T-helper 22 cell (primary cell): Measurements from ENCODE around the gene SLC4A1AP.

Experiments used
- DNase-seq: peaks from one replicate; pipeline ENCODE4 v3.0.0-alpha.2; 2020; ENCODE audit warnings: low read depth

Gene SLC4A1AP

GRCh38 chr2:27720004-27720551, 56.4 kb downstream of the SLC4A1AP start:
- DNase-seq, result no peak

- DNase-seq, result no peak
Observed at GRCh38 chr2:27721335-27721734, 57.6 kb downstream of the SLC4A1AP start.

GRCh38 chr2:27721884-27722485, 58.3 kb downstream of the SLC4A1AP start:
- no peak for DNase-seq

- no peak for DNase-seq
Observed at GRCh38 chr2:27723372-27724144, 59.9 kb downstream of the SLC4A1AP start.

- no peak for DNase-seq
Observed at GRCh38 chr2:27724191-27724590, 60.5 kb downstream of the SLC4A1AP start.

GRCh38 chr2:27724905-27725701, 61.4 kb downstream of the SLC4A1AP start:
- no peak for DNase-seq

- no peak for DNase-seq
Observed at GRCh38 chr2:27727257-27727656, 63.6 kb downstream of the SLC4A1AP start.

- no peak for DNase-seq
Observed at GRCh38 chr2:27728081-27728858, 64.6 kb downstream of the SLC4A1AP start.

GRCh38 chr2:27729198-27729597, 65.5 kb downstream of the SLC4A1AP start:
- no peak for DNase-seq

- no peak for DNase-seq
Observed at GRCh38 chr2:27729614-27730013, 65.9 kb downstream of the SLC4A1AP start.

GRCh38 chr2:27730261-27730662, 66.6 kb downstream of the SLC4A1AP start:
- DNase-seq, result no peak

GRCh38 chr2:27730980-27731691, 67.4 kb downstream of the SLC4A1AP start:
- DNase-seq, result no peak

GRCh38 chr2:27734305-27734704, 70.6 kb downstream of the SLC4A1AP start:
- no peak for DNase-seq

- DNase-seq, result no peak
Observed at GRCh38 chr2:27735263-27735904, 71.7 kb downstream of the SLC4A1AP start.

GRCh38 chr2:27736031-27736889, 72.6 kb downstream of the SLC4A1AP start:
- no peak for DNase-seq

- DNase-seq, result no peak
Observed at GRCh38 chr2:27736890-27737204, 73.2 kb downstream of the SLC4A1AP start.

- DNase-seq, result no peak
Observed at GRCh38 chr2:27737676-27738348, 74.1 kb downstream of the SLC4A1AP start.

GRCh38 chr2:27738349-27739057, 74.8 kb downstream of the SLC4A1AP start:
- no peak for DNase-seq

- no peak for DNase-seq
Observed at GRCh38 chr2:27739058-27739373, 75.3 kb downstream of the SLC4A1AP start.
